Gastrocnemius medialis (tissue), 4 donors: Measurements from ENCODE around the gene EPO.

Experiments
- POLR2A ChIP-seq, 2 donors: fragments of 450-650 bp; IDR thresholded peaks; one replicate each; pipeline ENCODE4 v1.6.1; 2017; ENCODE audit warnings: antibody characterized with exemption in 2 of 2, mild to moderate bottlenecking in 2 of 2, moderate library complexity in 2 of 2
- TF ChIP-seq, protein P1 (sequence below), 5 experiments: fragments of 450-650 bp in 3 of 5; fragments of 200-600 bp in 2 of 5; sonication (generic) in 2 of 5; IDR thresholded peaks in 4 of 5; conservative IDR thresholded peaks in 1 of 5; 1 replicate in 4 of 5; 2 replicates in 1 of 5; pipeline ENCODE4 v1.5.1; 2016 to 2019; ENCODE audit warnings: antibody characterized with exemption in 5 of 5, mild to moderate bottlenecking in 3 of 5, moderate library complexity in 3 of 5

DNA sequence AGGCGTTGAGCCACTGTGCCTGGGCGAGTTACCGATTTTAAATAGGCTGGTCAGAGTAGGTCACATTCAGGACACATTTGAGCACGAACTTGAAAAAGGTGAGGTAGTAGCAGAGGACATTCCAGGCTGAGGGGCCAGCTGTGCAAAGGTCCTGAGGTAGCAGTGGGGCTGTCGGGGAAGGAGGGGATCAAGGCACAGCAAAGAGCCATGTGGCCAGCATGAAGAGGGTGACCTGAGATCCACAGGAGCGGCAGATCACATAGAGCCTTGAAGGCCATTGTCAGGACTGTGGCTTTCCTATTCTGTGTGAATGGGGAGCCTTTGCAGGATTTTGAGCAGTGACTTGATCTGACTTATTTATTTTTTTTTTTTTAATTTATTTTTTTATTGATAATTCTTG, 19.7 kb downstream of the EPO start:
- TF ChIP-seq POLR2A (IDR thresholded peaks at IDR 0.05) = no peak
- TF ChIP-seq, protein P1, sequence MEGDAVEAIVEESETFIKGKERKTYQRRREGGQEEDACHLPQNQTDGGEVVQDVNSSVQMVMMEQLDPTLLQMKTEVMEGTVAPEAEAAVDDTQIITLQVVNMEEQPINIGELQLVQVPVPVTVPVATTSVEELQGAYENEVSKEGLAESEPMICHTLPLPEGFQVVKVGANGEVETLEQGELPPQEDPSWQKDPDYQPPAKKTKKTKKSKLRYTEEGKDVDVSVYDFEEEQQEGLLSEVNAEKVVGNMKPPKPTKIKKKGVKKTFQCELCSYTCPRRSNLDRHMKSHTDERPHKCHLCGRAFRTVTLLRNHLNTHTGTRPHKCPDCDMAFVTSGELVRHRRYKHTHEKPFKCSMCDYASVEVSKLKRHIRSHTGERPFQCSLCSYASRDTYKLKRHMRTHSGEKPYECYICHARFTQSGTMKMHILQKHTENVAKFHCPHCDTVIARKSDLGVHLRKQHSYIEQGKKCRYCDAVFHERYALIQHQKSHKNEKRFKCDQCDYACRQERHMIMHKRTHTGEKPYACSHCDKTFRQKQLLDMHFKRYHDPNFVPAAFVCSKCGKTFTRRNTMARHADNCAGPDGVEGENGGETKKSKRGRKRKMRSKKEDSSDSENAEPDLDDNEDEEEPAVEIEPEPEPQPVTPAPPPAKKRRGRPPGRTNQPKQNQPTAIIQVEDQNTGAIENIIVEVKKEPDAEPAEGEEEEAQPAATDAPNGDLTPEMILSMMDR (IDR thresholded peaks at IDR 0.05 in 4 of 5, conservative IDR thresholded peaks at IDR 0.05 in 1 of 5) = no peak
